K562 (cell line): ENCODE data around the gene RBM4B. TPM values are rescaled to one million over a fixed set of nuclear protein-coding genes. Genes with fewer than 3 reads are reported as not detected.

ENCODE experiments used
- ARID4B ChIP-seq: sonication (generic); formaldehyde crosslinking; IDR thresholded peaks from 2 replicates; pipeline ENCODE4 v1.8.0; 2022; ENCODE audit warnings: mild to moderate bottlenecking, missing genetic modification reagents
- CHCHD3 ChIP-seq: fragments of 250-450 bp; sonication (Bioruptor Pico); IDR thresholded peaks from 2 replicates; pipeline ENCODE4 v2.1.2; 2022; ENCODE audit warnings: mild to moderate bottlenecking
- CHD7 ChIP-seq: fragments of 200-600 bp; sonication (generic); IDR thresholded peaks from one replicate; pipeline ENCODE4 v1.6.1; 2012; ENCODE audit warnings: mild to moderate bottlenecking, low read depth, low read length, inconsistent platforms
- KAT7 ChIP-seq: sonication (generic); formaldehyde crosslinking; IDR thresholded peaks from 2 replicates; pipeline ENCODE4 v1.8.0; 2022; ENCODE audit warnings: missing genetic modification reagents, mild to moderate bottlenecking, borderline replicate concordance
- RBFOX2 ChIP-seq: fragments of 200-400 bp; formaldehyde crosslinking; IDR thresholded peaks from 2 replicates; pipeline ENCODE4 v1.6.1; 2017; ENCODE audit warnings: low read depth, mild to moderate bottlenecking, low read length, moderate library complexity
- ZNF408 ChIP-seq: fragments of 250-450 bp; sonication (Bioruptor Pico); IDR thresholded peaks from 2 replicates; pipeline ENCODE4 v1.4.0; 2020; ENCODE audit warnings: low read depth, mild to moderate bottlenecking, moderate library complexity
- ZNF592 ChIP-seq: fragments of 450-650 bp; IDR thresholded peaks from 2 replicates; pipeline ENCODE4 v1.6.1; 2017; ENCODE audit warnings: antibody characterized with exemption, mild to moderate bottlenecking
- polyA plus RNA-seq, 8 experiments: library from polyadenylated mRNA; depleted of rRNA in 4 of 8; stranded (reverse) in 5 of 8; unstranded in 3 of 8; fragments of >200 nt; fragmentation: Nextera tagmentation in 2 of 8; fragmentation: Illumina TruSeq in 1 of 8; extraction: Ambion mirVana in 2 of 8; extraction: Trizol in 1 of 8; gene quantifications; 2 replicates each; pipeline versions ENCODE4 v1.2.1 to v1.2.3, GENCODE V29; 2011 to 2014; ENCODE audit warnings: inconsistent platforms in 1 of 8, missing spikeins in 1 of 8
- total RNA-seq, 7 experiments: library from RNA; depleted of rRNA in 6 of 7; stranded (reverse); fragments of >200 nt in 6 of 7; fragmentation: Illumina TruSeq in 2 of 7; extraction: Trizol in 2 of 7; gene quantifications; 2 replicates each; pipeline versions ENCODE4 v1.2.1 to v1.2.3, GENCODE V29; 2011 to 2021; ENCODE audit warnings: low replicate concordance in 1 of 7

The RBM4B gene
- total and polyA plus RNA-seq, 9 of the 15 experiments (the other 6 are each of a cell fraction or from before 2014, with no cell fraction given) = 14.6 to 39.9 (median 23.3) TPM

GRCh38 chr11:66619080-66619554 is 58.6 kb downstream of the RBM4B start (continued):
- TF ChIP-seq CHD7 (no peak), ARID4B (CRISPR knock-in tag) (0 out of 2 replicates have a peak, but pooled peaks have one; percentile 31), ZNF592 (no peak), CHCHD3 (CRISPR knock-in tag) (no peak), RBFOX2 (peak; percentile 48; the same call in 1 of the 2 replicates), ZNF408 (CRISPR knock-in tag) (no peak), KAT7 (CRISPR knock-in tag) (0 out of 2 replicates have a peak, but pooled peaks have one; percentile 34)
